ENCODE data around the gene SLC39A6. TPM values are rescaled to one million over a fixed set of nuclear protein-coding genes. Genes with fewer than 3 reads are reported as not detected.

Gene SLC39A6
- total and polyA plus RNA-seq, 2 experiments from 2014 or later = 48.3 to 59.6 TPM

- H3K9me3 ChIP-seq (ENCODE audit: low read depth) = no peaks in the 10 kb centered on the region
- 97% methylated on average over 31 of the region's 31 CpGs for WGBS (ENCODE audit: low lambda C conversion rate, missing lambda C conversion rate)
- no peak overlapping the region for H2AFZ ChIP-seq
- no peaks in the 10 kb centered on the region for H3K9me2 ChIP-seq (replicated peaks; ENCODE audit: insufficient read depth)
- peaks cover 8% of the 10 kb centered on the region for H3K4me1 ChIP-seq (ENCODE audit: insufficient read depth)
- no peak overlapping the region for H3K27ac ChIP-seq
- no peaks in the 10 kb centered on the region for H3K27me3 ChIP-seq
- H4K20me1 ChIP-seq (ENCODE audit: insufficient read depth, poor library complexity, severe bottlenecking) = peaks cover 34% of the 10 kb centered on the region
- H3K36me3 ChIP-seq (replicated peaks; ENCODE audit: insufficient read depth, low read depth) = no peaks in the 10 kb centered on the region
- no peak overlapping the region for H3K4me2 ChIP-seq
- DNase-seq (ENCODE audit: low spot score) = no peak
- TF ChIP-seq CTCF (IDR thresholded peaks at IDR 0.05; ENCODE audit: poor library complexity) (no peak), EZH2phosphoT487 (IDR thresholded peaks at IDR 0.05; ENCODE audit: low read depth, severe bottlenecking, unreplicated experiment) (no peak), EZH2 (IDR thresholded peaks at IDR 0.05; ENCODE audit: borderline replicate concordance) (no peak)
- H3K4me3 ChIP-seq = no peak overlapping the region
- H3K79me2 ChIP-seq = peaks cover 74% of the 10 kb centered on the region
These were observed 64.9 kb downstream of the SLC39A6 start for GRCh38 chr18:36064027-36064808.

- Histone ChIP-seq H2AFZ (no peak overlapping the region), H3K4me1 (ENCODE audit: insufficient read depth) (no peaks in the 10 kb centered on the region), H3K27ac (no peak overlapping the region), H3K4me2 (no peak overlapping the region), H3K27me3 (no peaks in the 10 kb centered on the region), H3K9me2 (replicated peaks; ENCODE audit: insufficient read depth) (no peaks in the 10 kb centered on the region), H3K36me3 (replicated peaks; ENCODE audit: insufficient read depth, low read depth) (no peaks in the 10 kb centered on the region), H3K9me3 (ENCODE audit: low read depth) (no peaks in the 10 kb centered on the region), H4K20me1 (ENCODE audit: insufficient read depth, poor library complexity, severe bottlenecking) (peaks cover 46% of the 10 kb centered on the region), H3K4me3 (no peak overlapping the region), H3K79me2 (peaks cover 97% of the 10 kb centered on the region)
- TF ChIP-seq CTCF (IDR thresholded peaks at IDR 0.05; ENCODE audit: poor library complexity) (no peak), EZH2 (IDR thresholded peaks at IDR 0.05; ENCODE audit: borderline replicate concordance) (no peak), EZH2phosphoT487 (IDR thresholded peaks at IDR 0.05; ENCODE audit: low read depth, severe bottlenecking, unreplicated experiment) (no peak)
- 93% methylated on average over 3 of the region's 3 CpGs for WGBS (ENCODE audit: low lambda C conversion rate, missing lambda C conversion rate)
- DNase-seq (ENCODE audit: low spot score) = no peak
These were observed 70.5 kb downstream of the SLC39A6 start for GRCh38 chr18:36058674-36059073.

Other genes with a start within 250 kb of the SLC39A6 start
- gene RPRD1A, start 61.8 kb downstream of the SLC39A6 start, total RNA-seq = 65.8 and 68.0 TPM in 2 replicates
- 23.3 and 23.7 TPM in 2 replicates for gene RPRD1A, start 61.8 kb downstream of the SLC39A6 start, polyA plus RNA-seq
- 63.8 and 80.3 TPM in 2 replicates for gene ELP2, start 559 bp upstream of the SLC39A6 start, total RNA-seq
- 54.3 and 55.5 TPM in 2 replicates for gene ELP2, start 559 bp upstream of the SLC39A6 start, polyA plus RNA-seq
- gene MOCOS, start 58.2 kb upstream of the SLC39A6 start, total RNA-seq = 7.9 and 8.6 TPM in 2 replicates
- 3.1 and 6.0 TPM in 2 replicates for gene MOCOS, start 58.2 kb upstream of the SLC39A6 start, polyA plus RNA-seq
- gene FHOD3, start 168.4 kb upstream of the SLC39A6 start, total RNA-seq = 2.6 and 2.7 TPM in 2 replicates
- gene FHOD3, start 168.4 kb upstream of the SLC39A6 start, polyA plus RNA-seq = 1.4 and 1.7 TPM in 2 replicates